Left renal cortex interstitium (tissue), 4 donors: ENCODE measurements around the gene SLC39A10. TPM values are rescaled to one million over a fixed set of nuclear protein-coding genes. Genes with fewer than 3 reads are reported as not detected.
"Not testable (repeated sequence)": the region's sequence is repeated elsewhere in the genome, so short reads cannot be mapped to it uniquely, and the experiment has no call there.

Experiments
- DNase-seq, 4 donors: peaks; one replicate each; pipeline ENCODE4 v3.0.0-alpha.2; 2013; ENCODE audit warnings: low read depth in 4 of 4, low spot score in 2 of 4, missing footprints in 1 of 4
- polyA plus RNA-seq, 4 donors: library from polyadenylated mRNA; unstranded; fragments of 120-200 nt; gene quantifications; one replicate each; pipeline ENCODE4 v1.2.1, GENCODE V29; 2013; ENCODE audit not compliant: insufficient read length in 4 of 4

The SLC39A10 gene
- polyA plus RNA-seq, 4 donors: 72.4 to 98.2 (median 81.9) TPM

DNA sequence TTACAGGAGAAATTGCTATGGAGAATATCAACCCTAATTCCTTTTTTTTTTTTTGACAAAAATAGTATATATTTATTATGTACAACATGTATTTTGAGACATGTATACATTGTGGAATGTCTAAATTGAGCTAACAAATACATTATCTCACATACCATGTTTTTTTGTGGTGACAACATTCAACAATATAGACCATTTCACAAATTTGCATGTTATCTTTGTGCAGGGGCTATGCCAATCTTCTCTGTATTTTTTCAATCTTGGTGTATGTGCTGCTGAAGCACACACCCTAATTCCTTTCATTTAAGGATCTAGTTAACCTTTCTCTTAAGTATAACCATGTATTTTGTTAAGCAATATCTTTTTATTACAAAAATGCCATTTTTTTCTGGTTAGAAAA, 13.2 kb downstream of the SLC39A10 start:
- no peak for DNase-seq

GRCh38 chr2:195671563-195671962, 14.5 kb downstream of the SLC39A10 start:
- no peak for DNase-seq

DNA sequence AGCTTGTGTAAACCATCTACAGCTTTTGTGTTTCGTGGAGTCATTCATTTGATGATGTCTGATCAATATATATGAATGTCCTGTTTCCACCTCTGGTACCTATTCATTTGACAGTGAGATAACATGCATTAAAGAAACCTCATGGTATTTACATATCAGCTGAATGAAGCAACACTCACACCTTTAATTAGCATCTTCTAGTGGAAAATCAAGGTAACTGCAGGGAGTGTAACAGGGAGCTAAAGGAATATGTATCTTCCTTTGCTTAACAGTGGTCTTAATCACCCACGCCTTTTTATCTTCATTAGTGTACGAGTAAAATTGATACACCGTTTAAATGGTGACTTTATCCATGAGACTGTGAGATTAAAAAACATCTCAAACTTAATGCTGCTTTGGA, 15.6 kb downstream of the SLC39A10 start:
- no peak for DNase-seq

DNA sequence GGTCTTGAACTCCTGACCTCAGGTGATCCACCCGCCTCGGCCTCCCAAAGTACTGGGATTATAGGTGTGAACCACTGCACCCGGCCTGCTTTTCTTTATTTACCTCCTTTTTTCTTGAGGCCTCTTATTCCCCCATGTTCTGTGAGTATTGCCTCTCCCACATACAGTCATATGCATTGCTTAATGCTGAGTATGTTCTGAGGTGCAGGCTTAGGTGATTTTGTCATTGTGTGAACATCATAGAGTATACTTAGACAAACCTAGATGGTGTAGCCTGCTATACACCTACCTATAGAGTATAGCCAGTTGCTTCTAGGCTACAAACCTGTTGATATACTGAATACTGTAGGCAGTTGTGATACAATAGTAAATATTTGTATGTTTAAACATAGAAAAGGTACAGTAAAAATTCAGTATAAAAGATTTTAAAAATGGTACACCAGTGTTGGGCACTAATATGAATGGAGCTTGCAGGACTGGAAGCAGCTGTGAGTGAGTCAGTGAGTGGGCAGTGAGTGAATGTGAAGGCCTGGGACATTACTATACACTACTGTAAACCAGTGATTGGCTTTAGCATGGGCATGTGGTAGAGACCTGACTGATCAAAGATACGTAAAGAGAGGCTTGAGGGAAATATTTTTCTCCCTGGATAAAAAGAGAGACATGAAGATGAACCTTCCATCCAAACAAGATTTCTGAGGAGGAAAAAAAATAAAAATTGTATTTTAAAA, 17.6 kb downstream of the SLC39A10 start:
- no peak for DNase-seq

DNA sequence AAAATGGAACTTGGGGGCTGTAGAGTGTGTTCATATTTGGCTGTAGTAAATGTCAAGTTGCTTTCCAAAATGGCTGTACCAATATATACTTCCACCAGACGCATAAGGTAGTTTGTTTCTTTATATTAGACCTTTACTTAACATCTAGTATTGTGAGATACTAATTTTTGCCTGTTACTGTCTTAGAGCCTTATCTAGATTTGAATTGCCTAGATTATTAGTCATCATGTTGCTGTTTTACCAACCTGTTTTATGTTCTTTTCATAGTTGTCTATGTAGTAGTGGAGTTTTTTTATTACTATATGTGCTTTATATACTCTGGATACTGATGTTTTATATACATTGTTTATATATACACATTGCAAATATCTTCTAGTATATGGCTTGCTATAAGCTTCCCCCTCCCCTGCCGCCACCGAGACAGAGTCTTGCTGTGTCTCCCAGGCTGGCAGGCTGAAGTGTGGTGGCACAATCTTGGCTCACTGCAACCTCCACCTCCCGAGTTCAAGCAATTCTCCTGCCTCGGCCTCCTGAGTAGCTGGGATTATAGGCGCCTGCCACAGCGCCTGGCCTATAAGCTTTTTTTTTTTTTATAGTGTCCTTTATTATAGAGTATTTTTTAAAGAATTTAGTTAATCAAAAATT, 18.9 kb downstream of the SLC39A10 start:
- no peak for DNase-seq

DNA sequence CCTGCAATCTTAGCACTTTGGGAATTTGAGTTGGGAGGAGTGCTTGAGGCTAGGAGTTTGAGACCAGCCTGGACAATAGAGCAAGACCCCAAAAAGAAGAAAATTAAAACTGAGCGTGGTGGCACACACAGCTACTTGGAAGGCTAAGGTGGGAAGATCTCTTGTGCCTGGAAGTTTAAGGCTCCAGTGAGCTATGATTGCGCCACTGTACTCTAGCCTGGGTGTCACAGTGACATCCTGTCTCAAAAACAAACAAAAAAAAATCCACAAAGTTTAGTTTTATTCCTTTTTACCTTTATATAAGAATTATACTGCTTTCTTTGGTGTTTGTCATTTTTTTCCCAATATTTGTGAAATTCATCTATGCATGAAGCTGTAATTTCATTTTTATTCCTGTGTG, 20.3 kb downstream of the SLC39A10 start:
- DNase-seq: no peak

DNA sequence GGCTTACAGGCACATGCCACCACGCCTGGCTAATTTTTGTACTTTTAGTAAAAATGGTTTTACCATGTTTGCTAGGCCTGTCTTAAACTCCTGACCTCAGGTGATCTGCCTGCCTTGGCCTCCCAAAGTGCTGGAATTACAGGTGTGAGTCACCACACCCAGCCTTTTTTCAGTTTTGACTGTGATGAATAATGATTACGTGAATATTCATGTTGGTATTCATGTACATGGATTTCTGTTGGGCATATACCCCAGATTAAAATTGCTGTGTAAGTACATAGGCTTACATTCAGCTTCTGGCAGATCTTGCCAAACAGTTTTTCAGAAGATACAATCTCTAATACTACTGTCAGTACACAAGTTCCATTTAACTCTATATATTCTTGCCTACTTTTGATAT, 20.9 kb downstream of the SLC39A10 start:
- no peak for DNase-seq

- no peak for DNase-seq
Observed at GRCh38 chr2:195682077-195682476, 25.1 kb downstream of the SLC39A10 start.

- no peak for DNase-seq
Observed at GRCh38 chr2:195683174-195683573, 26.1 kb downstream of the SLC39A10 start.

DNA sequence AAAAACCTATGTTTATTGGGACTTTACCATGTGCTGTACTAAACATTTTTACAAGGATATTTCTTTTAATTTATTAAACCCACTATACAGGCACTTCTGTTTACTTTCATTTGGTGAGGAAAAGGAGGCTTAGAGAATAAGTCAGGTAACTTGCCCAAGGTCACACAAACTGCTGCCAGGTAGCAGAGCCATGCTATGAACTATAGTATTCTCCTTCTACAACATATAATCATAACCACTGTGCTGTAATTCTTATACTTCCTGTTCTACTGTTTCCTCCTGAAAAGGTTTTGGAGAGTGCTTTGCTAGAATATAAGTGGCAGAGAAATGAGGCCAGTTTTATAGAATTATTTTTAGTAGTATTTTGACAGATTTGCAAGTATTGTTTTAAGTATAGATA, 29.5 kb downstream of the SLC39A10 start:
- no peak for DNase-seq

DNA sequence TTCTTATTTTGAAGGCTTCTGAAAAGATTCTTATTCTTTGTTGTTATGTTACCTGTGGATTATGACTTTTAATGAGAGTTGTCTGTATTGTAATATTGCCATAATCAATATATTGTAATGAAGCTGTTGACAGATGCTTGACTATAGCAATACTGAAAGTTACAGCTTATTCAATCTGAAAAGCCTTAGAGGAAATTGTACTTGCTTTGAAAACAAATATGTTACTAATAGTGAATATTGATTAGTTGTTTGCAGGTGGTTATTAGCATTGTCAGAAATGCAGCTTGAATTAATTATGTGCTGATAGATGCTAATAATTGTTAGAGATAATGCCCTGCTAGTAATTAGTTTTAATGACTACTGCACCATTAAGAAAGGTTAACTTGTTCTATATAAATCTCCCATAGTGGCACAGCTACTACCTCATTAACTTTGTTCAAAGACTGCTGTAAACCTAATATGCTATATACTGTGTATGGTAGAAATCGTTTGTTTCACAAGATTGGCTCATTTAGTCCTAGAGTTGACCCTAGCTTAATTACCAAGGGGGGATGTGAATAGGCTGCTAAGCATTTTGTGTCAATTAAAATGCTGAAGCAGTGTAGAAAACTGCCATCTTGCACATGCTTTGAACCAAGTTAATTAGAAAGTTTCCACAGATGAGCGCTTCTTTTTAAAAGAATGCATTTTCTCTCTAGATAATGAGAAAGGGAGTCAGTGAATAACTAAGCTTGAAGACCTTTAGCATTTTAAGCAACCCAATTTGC, 30.5 kb downstream of the SLC39A10 start:
- peak in 2 of 4 donors; percentile 6 to 7 for DNase-seq

- DNase-seq: not testable (repeated sequence)
Observed at GRCh38 chr2:195692531-195692930, 35.5 kb downstream of the SLC39A10 start.

DNA sequence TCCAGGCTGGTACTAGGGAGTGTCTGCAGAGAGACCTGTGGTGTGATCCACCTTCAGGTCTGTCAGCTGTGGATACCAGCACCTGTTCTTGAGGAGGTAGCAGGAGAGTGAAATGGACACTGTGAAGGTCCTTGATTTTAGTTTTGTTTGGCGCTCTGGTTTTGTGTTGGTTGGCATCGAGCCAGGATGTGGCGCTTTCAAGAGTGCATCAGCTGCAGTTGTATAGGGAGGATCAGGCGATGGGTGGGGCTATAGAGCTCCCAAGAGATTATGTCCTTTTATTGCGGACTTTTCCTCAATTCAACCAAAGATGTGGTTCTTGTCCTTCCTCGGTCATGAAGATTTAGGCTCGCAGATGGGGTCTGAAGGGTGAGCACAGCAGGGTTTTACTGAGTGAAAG, 37.5 kb downstream of the SLC39A10 start:
- no peak for DNase-seq

DNA sequence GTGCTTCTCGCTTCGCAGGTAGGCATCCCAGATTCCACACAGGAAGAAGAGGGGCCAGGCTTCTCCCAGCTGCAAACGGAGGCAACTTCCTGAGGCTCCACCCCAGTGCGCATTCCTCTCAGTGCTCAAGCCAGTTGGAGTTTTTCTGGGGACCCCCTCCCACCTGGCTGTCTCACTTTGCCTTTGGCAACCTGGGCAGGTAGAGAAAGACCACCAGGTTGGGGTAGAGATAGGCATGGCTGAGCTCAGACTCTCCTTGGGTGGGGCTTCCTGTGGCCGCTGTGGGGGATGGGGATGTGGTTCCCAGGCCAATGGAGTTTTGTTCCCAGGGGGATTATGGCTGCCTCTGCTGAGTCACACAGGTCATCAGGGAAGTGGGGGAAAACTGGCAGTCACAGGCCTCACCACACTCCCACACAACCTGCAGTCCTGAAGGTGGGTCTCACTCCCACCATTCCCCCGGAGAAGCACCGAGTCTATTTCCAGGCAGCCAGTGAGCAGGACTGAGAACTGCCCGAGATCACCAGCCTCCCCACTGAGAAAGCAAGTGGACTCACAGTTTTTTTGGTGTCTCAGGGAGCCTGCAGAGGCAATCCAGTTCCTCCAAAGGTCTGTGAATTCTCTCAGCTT, 38.1 kb downstream of the SLC39A10 start:
- DNase-seq: no peak

GRCh38 chr2:195696012-195696411, 39.0 kb downstream of the SLC39A10 start:
- no peak for DNase-seq

GRCh38 chr2:195697681-195698220, 40.7 kb downstream of the SLC39A10 start:
- DNase-seq: no peak

GRCh38 chr2:195700480-195700879, 43.5 kb downstream of the SLC39A10 start:
- no peak for DNase-seq

GRCh38 chr2:195706161-195706900, 49.3 kb downstream of the SLC39A10 start:
- no peak for DNase-seq

DNA sequence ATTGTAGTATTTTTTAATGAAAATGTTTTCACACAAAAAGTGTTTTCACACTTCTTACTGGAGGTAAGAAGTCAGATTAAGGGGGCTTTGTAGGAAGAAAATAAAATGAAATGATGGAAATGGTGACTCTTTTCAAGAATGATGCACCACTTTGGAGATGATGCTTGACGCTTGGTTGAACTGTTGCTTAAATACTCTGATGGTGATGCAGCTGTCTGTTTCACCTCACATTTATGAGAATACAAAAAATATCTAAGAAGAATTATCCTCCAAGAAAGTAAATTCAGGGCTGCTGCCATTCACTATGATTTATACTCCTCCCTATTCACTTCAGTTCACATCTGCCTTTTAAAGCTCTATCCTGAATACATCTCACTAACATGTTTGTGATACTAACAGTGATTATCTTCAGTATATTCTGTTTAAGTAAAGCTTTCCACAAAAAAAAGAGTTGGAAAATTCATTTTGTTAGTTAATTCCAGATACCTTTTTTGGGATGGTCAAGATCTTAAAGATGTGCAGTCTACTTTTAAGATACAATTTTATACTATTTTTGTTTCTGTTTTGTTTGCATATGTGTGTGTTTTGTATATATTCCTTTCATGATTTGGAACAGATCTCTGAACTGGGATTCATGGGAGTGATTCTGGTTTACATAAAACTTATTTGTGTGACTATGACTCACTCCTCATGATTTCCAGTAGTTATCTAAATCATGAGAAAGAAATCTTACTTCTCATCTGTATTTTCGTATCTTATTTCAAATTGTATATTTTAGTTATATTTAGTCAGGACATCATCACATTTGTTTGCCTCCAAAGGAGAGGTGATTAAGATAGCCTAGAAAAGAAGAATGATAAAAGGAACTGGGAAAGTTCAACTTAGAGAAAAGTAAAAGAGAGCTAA, 53.1 kb downstream of the SLC39A10 start:
- DNase-seq: no peak
